Measurements from ENCODE around the gene TPX2.
"Not testable (repeated sequence)": the region's sequence is repeated elsewhere in the genome, so short reads cannot be mapped to it uniquely, and the experiment has no call there.

TPX2 gene

DNA sequence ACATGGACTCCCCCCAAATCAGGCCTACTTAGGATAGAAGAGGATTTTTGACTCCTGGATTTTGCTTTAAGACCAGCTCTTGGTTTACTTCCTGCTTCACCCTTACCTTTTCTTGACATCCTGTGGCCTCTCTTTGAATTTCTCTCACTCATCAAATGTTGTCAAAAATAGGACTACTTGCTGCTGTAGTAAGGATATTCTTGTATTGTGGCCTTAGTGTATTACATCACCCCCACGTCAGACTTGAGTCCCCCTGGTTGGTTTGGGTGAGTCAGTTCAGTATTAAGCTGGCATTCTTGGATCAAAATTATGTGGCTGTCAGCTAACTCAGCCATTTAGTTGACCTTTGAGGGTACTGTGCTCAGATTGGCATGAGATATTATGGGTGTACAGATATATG lies 1.1 kb downstream of the TPX2 start:
- H3K4me2 ChIP-seq (ENCODE audit: low read length): peak overlapping the region; percentile 99
- H3K36me3 ChIP-seq (ENCODE audit: insufficient read depth, low read length): peaks cover 30% of the 10 kb centered on the region
- peak overlapping the region; percentile 72 for H3K27ac ChIP-seq (ENCODE audit: low read depth, low read length, poor library complexity, severe bottlenecking)
- no peaks in the 10 kb centered on the region for H4K20me1 ChIP-seq (ENCODE audit: insufficient read depth, low read length)
- H3K9me3 ChIP-seq (ENCODE audit: low read length): no peaks in the 10 kb centered on the region
- no peaks in the 10 kb centered on the region for H3K9me2 ChIP-seq (ENCODE audit: low read depth, low read length)
- H3F3A ChIP-seq (ENCODE audit: insufficient read depth, low read length): no peaks in the 10 kb centered on the region
- peak overlapping the region; percentile 85 for H3K4me3 ChIP-seq (ENCODE audit: low read depth, low read length, poor library complexity, severe bottlenecking)
- H3K9ac ChIP-seq (ENCODE audit: low read length): peak overlapping the region; percentile 90
- peaks cover 34% of the 10 kb centered on the region for H3K4me1 ChIP-seq (ENCODE audit: insufficient read depth, low read length, severe bottlenecking)
- no peak overlapping the region for H2AFZ ChIP-seq (ENCODE audit: low read length)
- no peaks in the 10 kb centered on the region for H3K27me3 ChIP-seq (ENCODE audit: insufficient read depth, low read length)
- H3K79me2 ChIP-seq (ENCODE audit: insufficient read depth, low read length): peaks cover 53% of the 10 kb centered on the region
- TF ChIP-seq EZH2 (IDR thresholded peaks at IDR 0.05; ENCODE audit: borderline replicate concordance, low read length): no peak
- TF ChIP-seq, protein P1, sequence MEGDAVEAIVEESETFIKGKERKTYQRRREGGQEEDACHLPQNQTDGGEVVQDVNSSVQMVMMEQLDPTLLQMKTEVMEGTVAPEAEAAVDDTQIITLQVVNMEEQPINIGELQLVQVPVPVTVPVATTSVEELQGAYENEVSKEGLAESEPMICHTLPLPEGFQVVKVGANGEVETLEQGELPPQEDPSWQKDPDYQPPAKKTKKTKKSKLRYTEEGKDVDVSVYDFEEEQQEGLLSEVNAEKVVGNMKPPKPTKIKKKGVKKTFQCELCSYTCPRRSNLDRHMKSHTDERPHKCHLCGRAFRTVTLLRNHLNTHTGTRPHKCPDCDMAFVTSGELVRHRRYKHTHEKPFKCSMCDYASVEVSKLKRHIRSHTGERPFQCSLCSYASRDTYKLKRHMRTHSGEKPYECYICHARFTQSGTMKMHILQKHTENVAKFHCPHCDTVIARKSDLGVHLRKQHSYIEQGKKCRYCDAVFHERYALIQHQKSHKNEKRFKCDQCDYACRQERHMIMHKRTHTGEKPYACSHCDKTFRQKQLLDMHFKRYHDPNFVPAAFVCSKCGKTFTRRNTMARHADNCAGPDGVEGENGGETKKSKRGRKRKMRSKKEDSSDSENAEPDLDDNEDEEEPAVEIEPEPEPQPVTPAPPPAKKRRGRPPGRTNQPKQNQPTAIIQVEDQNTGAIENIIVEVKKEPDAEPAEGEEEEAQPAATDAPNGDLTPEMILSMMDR (IDR thresholded peaks at IDR 0.05; ENCODE audit: low read length): no peak

DNA sequence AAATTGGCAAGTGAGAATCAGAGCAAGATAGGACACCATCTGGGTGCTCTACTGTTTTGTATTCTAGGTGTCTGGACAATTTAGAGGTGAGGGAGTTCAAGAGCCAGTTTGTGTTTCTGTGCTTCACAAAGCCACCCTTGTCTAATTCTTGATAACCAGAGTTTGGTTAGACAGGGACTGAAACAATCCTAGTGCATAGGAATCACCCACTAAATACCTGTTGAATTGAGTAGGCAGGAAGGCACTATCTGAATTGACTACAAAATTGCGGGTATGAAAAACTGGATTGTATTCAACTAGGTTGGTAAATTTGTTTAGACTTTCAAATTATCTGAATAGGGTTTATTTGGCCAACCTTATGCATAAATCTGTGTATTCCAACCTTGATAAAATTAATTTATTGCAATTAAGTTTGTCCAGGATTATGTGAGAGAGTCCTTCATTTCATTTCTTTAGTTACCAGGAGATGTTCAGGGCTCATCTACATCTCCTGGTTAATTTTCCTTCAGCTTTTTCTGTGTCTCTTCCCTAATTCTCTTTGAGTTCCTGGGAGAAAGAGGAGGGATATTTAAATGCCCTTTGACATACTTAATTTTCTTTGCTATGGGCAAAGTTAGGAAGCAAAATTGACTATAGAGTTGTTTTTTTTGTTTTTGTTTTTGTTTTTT lies 1.7 kb downstream of the TPX2 start:
- no peaks in the 10 kb centered on the region for H4K20me1 ChIP-seq (ENCODE audit: insufficient read depth, low read length)
- no peaks in the 10 kb centered on the region for H3K9me2 ChIP-seq (ENCODE audit: low read depth, low read length)
- H3K27me3 ChIP-seq (ENCODE audit: insufficient read depth, low read length): no peaks in the 10 kb centered on the region
- no peaks in the 10 kb centered on the region for H3F3A ChIP-seq (ENCODE audit: insufficient read depth, low read length)
- peaks cover 36% of the 10 kb centered on the region for H3K36me3 ChIP-seq (ENCODE audit: insufficient read depth, low read length)
- H3K79me2 ChIP-seq (ENCODE audit: insufficient read depth, low read length): peaks cover 57% of the 10 kb centered on the region
- TF ChIP-seq, protein P1 (IDR thresholded peaks at IDR 0.05; ENCODE audit: low read length): no peak
- no peak for TF ChIP-seq EZH2 (IDR thresholded peaks at IDR 0.05; ENCODE audit: borderline replicate concordance, low read length)
- H3K4me3 ChIP-seq (ENCODE audit: low read depth, low read length, poor library complexity, severe bottlenecking): peak overlapping the region; percentile 85
- H2AFZ ChIP-seq (ENCODE audit: low read length): no peak overlapping the region
- peak overlapping the region; percentile 90 for H3K9ac ChIP-seq (ENCODE audit: low read length)
- peak overlapping the region; percentile 99 for H3K4me2 ChIP-seq (ENCODE audit: low read length)
- peak overlapping the region; percentile 72 for H3K27ac ChIP-seq (ENCODE audit: low read depth, low read length, poor library complexity, severe bottlenecking)
- H3K9me3 ChIP-seq (ENCODE audit: low read length): no peaks in the 10 kb centered on the region
- H3K4me1 ChIP-seq (ENCODE audit: insufficient read depth, low read length, severe bottlenecking): peaks cover 40% of the 10 kb centered on the region

DNA sequence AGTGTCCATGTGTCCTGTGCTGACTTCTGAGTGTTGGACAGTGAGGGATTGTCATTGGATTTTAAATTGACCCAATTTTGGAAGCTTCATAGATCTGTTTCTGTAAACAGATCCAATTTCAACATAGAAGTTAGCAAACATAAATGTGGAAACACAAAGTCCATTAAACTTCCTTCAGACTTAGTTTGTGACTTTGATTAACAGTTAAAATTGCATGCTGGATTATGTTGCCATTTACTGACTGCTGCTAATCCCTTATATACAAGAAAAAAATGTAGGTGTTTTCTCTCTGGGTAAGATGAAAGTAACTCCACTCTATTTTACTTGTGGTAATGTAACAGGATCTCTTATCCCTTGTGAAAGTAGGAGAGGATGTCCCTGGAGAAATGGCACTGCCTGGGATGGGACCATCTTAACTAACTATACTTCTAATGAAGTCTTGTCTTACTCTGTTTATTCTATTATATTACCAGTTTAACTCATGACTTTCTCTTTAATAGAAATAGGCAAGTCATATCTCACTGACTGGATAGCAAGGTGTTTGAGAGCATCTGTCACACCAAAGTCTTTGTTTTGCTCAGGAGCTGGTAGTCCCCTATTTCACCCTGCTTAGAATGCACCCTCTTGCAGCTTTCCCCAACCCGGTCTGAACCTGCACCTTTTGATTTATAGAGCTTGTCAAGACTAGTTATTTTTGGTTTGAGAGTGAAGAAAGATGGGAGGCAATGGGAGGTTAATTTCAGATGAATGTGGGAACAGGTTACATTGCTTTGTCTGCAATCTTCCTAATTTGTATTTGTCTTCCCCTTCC lies 7.2 kb downstream of the TPX2 start:
- Histone ChIP-seq H3K4me2 (ENCODE audit: low read length) (peak overlapping the region; percentile 29; the same call in 1 of the 2 replicates), H3K4me1 (ENCODE audit: insufficient read depth, low read length, severe bottlenecking) (peaks cover 35% of the 10 kb centered on the region), H3K4me3 (ENCODE audit: low read depth, low read length, poor library complexity, severe bottlenecking) (no peak overlapping the region), H3K27ac (ENCODE audit: low read depth, low read length, poor library complexity, severe bottlenecking) (no peak overlapping the region), H4K20me1 (ENCODE audit: insufficient read depth, low read length) (no peaks in the 10 kb centered on the region), H3K36me3 (ENCODE audit: insufficient read depth, low read length) (peaks cover 79% of the 10 kb centered on the region), H3K27me3 (ENCODE audit: insufficient read depth, low read length) (no peaks in the 10 kb centered on the region), H3K9ac (ENCODE audit: low read length) (no peak overlapping the region), H3K9me3 (ENCODE audit: low read length) (no peaks in the 10 kb centered on the region), H3F3A (ENCODE audit: insufficient read depth, low read length) (no peaks in the 10 kb centered on the region), H2AFZ (ENCODE audit: low read length) (no peak overlapping the region), H3K79me2 (ENCODE audit: insufficient read depth, low read length) (peaks cover 87% of the 10 kb centered on the region), H3K9me2 (ENCODE audit: low read depth, low read length) (no peaks in the 10 kb centered on the region)
- TF ChIP-seq EZH2 (IDR thresholded peaks at IDR 0.05; ENCODE audit: borderline replicate concordance, low read length): no peak
- TF ChIP-seq, protein P1 (IDR thresholded peaks at IDR 0.05; ENCODE audit: low read length): no peak

DNA sequence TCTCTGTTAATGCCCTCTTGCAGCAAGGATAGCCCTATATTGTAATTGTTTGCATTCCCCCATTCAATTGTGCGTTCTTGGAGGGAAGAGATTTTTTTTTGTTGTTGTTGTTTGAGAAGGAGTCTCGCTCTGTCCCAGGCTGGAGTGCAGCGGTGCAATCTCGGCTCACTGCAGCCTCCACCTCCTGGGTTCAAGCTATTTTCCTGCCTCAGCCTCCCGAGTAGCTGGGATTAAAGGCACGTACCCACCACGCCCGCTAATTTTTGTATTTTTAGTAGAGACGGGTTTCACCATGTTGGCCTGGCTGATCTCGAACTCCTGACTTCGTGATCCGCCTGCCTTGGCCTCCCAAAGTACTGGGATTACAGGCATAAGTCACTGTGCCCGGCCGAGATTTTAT lies 7.9 kb downstream of the TPX2 start:
- not testable (repeated sequence) for H3K27me3 ChIP-seq (ENCODE audit: insufficient read depth, low read length); H4K20me1 ChIP-seq (ENCODE audit: insufficient read depth, low read length); H3K9me2 ChIP-seq (ENCODE audit: low read depth, low read length); H3K4me3 ChIP-seq (ENCODE audit: low read depth, low read length, poor library complexity, severe bottlenecking); H2AFZ ChIP-seq (ENCODE audit: low read length); H3F3A ChIP-seq (ENCODE audit: insufficient read depth, low read length); H3K27ac ChIP-seq (ENCODE audit: low read depth, low read length, poor library complexity, severe bottlenecking); H3K9me3 ChIP-seq (ENCODE audit: low read length); H3K9ac ChIP-seq (ENCODE audit: low read length); H3K4me2 ChIP-seq (ENCODE audit: low read length)
- peaks cover 84% of the 10 kb centered on the region for H3K36me3 ChIP-seq (ENCODE audit: insufficient read depth, low read length)
- peaks cover 28% of the 10 kb centered on the region for H3K4me1 ChIP-seq (ENCODE audit: insufficient read depth, low read length, severe bottlenecking)
- peaks cover 86% of the 10 kb centered on the region for H3K79me2 ChIP-seq (ENCODE audit: insufficient read depth, low read length)
